Measurements from ENCODE around the gene LIMK2.

The LIMK2 gene

GRCh38 chr22:31269892-31270579 is 57.9 kb downstream of the LIMK2 start:
- H3K9ac ChIP-seq (ENCODE audit: low read length): peak overlapping the region; percentile 20
- peak overlapping the region; percentile 77 for H3K56ac ChIP-seq (ENCODE audit: low read length)
- H4K5ac ChIP-seq (ENCODE audit: low read length): no peak overlapping the region
- H3K4me1 ChIP-seq (ENCODE audit: control insufficient read depth, low read depth, low read length): peaks cover 11% of the 10 kb centered on the region
- H2BK5ac ChIP-seq (ENCODE audit: low read length): peak overlapping the region; percentile 48
- H3K4me3 ChIP-seq (ENCODE audit: low read length): no peak overlapping the region
- H3K27ac ChIP-seq (ENCODE audit: low read depth, low read length): peak overlapping the region; percentile 64
- no CpG with 5 or more reads among the region's 3 CpGs for WGBS (ENCODE audit: extremely low coverage, insufficient coverage, low lambda C conversion rate)
- H3K18ac ChIP-seq (ENCODE audit: low read length): no peak overlapping the region
- DNase-seq: peak; percentile 98
- H3K4me2 ChIP-seq (ENCODE audit: low read length): no peak overlapping the region
- no peak overlapping the region for H2AK5ac ChIP-seq (ENCODE audit: low read length)
- peaks cover 4% of the 10 kb centered on the region for H3K36me3 ChIP-seq (ENCODE audit: control insufficient read depth, insufficient read depth, low read length)
- H3K4ac ChIP-seq (ENCODE audit: low read depth, low read length): no peak overlapping the region
- H2BK15ac ChIP-seq (replicated peaks; ENCODE audit: low read depth): no peak overlapping the region
- no peaks in the 10 kb centered on the region for H3K79me2 ChIP-seq (ENCODE audit: control insufficient read depth, insufficient read depth, low read length)
- no peaks in the 10 kb centered on the region for H3K79me1 ChIP-seq (ENCODE audit: low read length)
- H3K27me3 ChIP-seq (ENCODE audit: insufficient read depth, low read length, poor library complexity): no peaks in the 10 kb centered on the region
- H2BK120ac ChIP-seq (ENCODE audit: low read depth, low read length): no peak overlapping the region
- H3K23ac ChIP-seq (ENCODE audit: low read length): no peak overlapping the region
- no peak overlapping the region for H4K8ac ChIP-seq (ENCODE audit: low read depth, low read length)

DNA sequence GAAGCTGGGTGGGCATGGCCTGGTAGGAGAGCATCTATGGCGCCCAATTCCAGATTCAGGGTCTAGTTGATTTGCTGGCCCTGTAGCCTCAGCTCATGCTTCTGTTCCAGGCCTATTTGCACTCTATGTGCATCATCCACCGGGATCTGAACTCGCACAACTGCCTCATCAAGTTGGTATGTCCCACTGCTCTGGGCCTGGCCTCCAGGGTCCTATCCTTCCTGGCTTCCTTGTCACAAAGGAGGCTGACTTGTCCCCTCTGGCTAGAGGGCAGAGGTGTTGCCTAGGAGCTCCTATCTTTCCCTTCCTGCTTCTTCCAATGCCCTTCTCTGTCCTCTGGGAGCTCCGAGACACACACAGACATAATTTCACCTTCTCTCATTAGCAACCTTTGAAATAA is 58.9 kb downstream of the LIMK2 start:
- no peak overlapping the region for H3K4me3 ChIP-seq (ENCODE audit: low read length)
- no peak overlapping the region for H2BK120ac ChIP-seq (ENCODE audit: low read depth, low read length)
- H3K27ac ChIP-seq (ENCODE audit: low read depth, low read length): peak overlapping the region; percentile 64

DNA sequence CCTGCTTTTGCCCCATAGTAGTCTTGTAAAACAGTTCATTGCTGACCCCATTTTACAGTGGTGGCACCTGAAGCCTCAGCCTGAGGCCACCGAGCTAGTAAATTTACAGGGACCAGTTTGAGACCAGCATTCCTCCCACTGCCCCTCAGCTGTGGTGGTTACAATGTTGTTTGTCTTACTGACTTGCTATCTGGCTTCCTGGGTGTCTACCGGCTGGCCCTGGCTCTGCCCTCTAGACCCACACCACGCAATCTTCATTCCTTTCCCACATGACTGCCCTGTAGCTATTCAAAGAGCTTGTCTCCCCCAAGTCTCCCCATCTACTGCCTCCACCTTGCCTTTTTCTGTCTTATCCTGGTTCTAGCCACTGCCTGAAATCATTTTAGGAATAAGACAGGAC is 59.4 kb downstream of the LIMK2 start:
- Histone ChIP-seq H3K27ac (ENCODE audit: low read depth, low read length) (no peak overlapping the region), H4K8ac (ENCODE audit: low read depth, low read length) (no peak overlapping the region)

More for the DNA sequence above, 58.9 kb downstream of the LIMK2 start:
- Histone ChIP-seq H3K56ac (ENCODE audit: low read length) (peak overlapping the region; percentile 77), H2BK15ac (replicated peaks; ENCODE audit: low read depth) (no peak overlapping the region), H3K9ac (ENCODE audit: low read length) (peak overlapping the region; percentile 5), H4K5ac (ENCODE audit: low read length) (no peak overlapping the region), H2AK5ac (ENCODE audit: low read length) (peak overlapping the region; percentile 1), H3K4me2 (ENCODE audit: low read length) (no peak overlapping the region), H3K23ac (ENCODE audit: low read length) (no peak overlapping the region), H3K79me1 (ENCODE audit: low read length) (no peaks in the 10 kb centered on the region), H4K8ac (ENCODE audit: low read depth, low read length) (no peak overlapping the region), H3K27me3 (ENCODE audit: insufficient read depth, low read length, poor library complexity) (no peaks in the 10 kb centered on the region), H3K18ac (ENCODE audit: low read length) (no peak overlapping the region), H3K36me3 (ENCODE audit: control insufficient read depth, insufficient read depth, low read length) (peaks cover 4% of the 10 kb centered on the region), H3K4ac (ENCODE audit: low read depth, low read length) (no peak overlapping the region), H2BK5ac (ENCODE audit: low read length) (no peak overlapping the region), H3K4me1 (ENCODE audit: control insufficient read depth, low read depth, low read length) (peaks cover 11% of the 10 kb centered on the region), H3K79me2 (ENCODE audit: control insufficient read depth, insufficient read depth, low read length) (no peaks in the 10 kb centered on the region)
- peak; percentile 51 for DNase-seq
- WGBS (ENCODE audit: extremely low coverage, insufficient coverage, low lambda C conversion rate): no CpG with 5 or more reads among the region's 4 CpGs

DNA sequence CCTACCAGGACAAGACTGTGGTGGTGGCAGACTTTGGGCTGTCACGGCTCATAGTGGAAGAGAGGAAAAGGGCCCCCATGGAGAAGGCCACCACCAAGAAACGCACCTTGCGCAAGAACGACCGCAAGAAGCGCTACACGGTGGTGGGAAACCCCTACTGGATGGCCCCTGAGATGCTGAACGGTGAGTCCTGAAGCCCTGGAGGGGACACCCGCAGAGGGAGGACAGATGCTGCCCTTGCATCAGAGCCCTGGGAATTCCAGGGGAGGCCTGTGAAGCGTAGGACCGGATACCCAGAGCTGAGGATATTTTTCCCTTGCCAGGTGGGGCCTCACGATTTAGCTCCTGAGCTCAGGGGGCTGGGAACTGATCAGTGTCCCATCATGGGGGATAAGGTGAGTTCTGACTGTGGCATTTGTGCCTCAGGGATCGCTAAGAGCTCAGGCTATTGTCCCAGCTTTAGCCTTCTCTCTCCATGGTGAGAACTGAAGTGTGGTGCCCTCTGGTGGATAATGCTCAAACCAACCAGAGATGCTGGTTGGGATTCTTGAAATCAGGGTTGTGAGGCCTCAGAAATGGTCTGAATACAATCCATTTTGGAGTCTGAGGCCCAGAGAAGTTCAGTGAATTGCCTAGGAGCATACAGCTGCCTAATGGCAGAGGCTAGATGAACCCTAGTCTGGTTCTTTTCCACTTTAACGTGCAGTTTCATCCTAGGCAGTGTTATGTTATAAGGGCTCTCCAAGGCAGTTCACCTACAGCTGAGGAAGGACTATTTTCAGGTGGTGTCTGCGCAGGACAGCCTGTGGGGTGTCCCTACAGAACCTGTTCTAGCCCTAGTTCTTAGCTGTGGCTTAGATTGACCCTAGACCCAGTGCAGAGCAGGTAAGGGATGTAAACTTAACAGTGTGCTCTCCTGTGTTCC is 60.7 kb downstream of the LIMK2 start:
- no CpG with 5 or more reads among the region's 15 CpGs for WGBS (ENCODE audit: extremely low coverage, insufficient coverage, low lambda C conversion rate)
- no peak overlapping the region for H2BK15ac ChIP-seq (replicated peaks; ENCODE audit: low read depth)
- H3K56ac ChIP-seq (ENCODE audit: low read length): peak overlapping the region; percentile 53
- peak overlapping the region; percentile 10 for H3K9ac ChIP-seq (ENCODE audit: low read length)
- H3K79me2 ChIP-seq (ENCODE audit: control insufficient read depth, insufficient read depth, low read length): no peaks in the 10 kb centered on the region
- peaks cover 2% of the 10 kb centered on the region for H3K36me3 ChIP-seq (ENCODE audit: control insufficient read depth, insufficient read depth, low read length)
- DNase-seq: peak; percentile 93
- H3K79me1 ChIP-seq (ENCODE audit: low read length): no peaks in the 10 kb centered on the region
- no peaks in the 10 kb centered on the region for H3K27me3 ChIP-seq (ENCODE audit: insufficient read depth, low read length, poor library complexity)
- no peak overlapping the region for H3K4me3 ChIP-seq (ENCODE audit: low read length)
- H4K5ac ChIP-seq (ENCODE audit: low read length): no peak overlapping the region
- H3K23ac ChIP-seq (ENCODE audit: low read length): no peak overlapping the region
- peak overlapping the region; percentile 80 for H2AK5ac ChIP-seq (ENCODE audit: low read length)
- no peak overlapping the region for H4K8ac ChIP-seq (ENCODE audit: low read depth, low read length)
- H3K4me2 ChIP-seq (ENCODE audit: low read length): no peak overlapping the region
- peaks cover 11% of the 10 kb centered on the region for H3K4me1 ChIP-seq (ENCODE audit: control insufficient read depth, low read depth, low read length)
- H3K27ac ChIP-seq (ENCODE audit: low read depth, low read length): no peak overlapping the region
- no peak overlapping the region for H2BK5ac ChIP-seq (ENCODE audit: low read length)
- no peak overlapping the region for H3K18ac ChIP-seq (ENCODE audit: low read length)
- H2BK120ac ChIP-seq (ENCODE audit: low read depth, low read length): no peak overlapping the region
- no peak overlapping the region for H3K4ac ChIP-seq (ENCODE audit: low read depth, low read length)

More for the DNA sequence above, 59.4 kb downstream of the LIMK2 start:
- no peak overlapping the region for H2BK15ac ChIP-seq (replicated peaks; ENCODE audit: low read depth)
- H3K23ac ChIP-seq (ENCODE audit: low read length): no peak overlapping the region
- H3K9ac ChIP-seq (ENCODE audit: low read length): no peak overlapping the region
- no peak overlapping the region for H2AK5ac ChIP-seq (ENCODE audit: low read length)
- H3K79me2 ChIP-seq (ENCODE audit: control insufficient read depth, insufficient read depth, low read length): no peaks in the 10 kb centered on the region
- H3K4me2 ChIP-seq (ENCODE audit: low read length): no peak overlapping the region
- no peak overlapping the region for H3K4me3 ChIP-seq (ENCODE audit: low read length)
- H2BK120ac ChIP-seq (ENCODE audit: low read depth, low read length): no peak overlapping the region
- no peak overlapping the region for H3K56ac ChIP-seq (ENCODE audit: low read length)
- no peaks in the 10 kb centered on the region for H3K27me3 ChIP-seq (ENCODE audit: insufficient read depth, low read length, poor library complexity)
- H3K36me3 ChIP-seq (ENCODE audit: control insufficient read depth, insufficient read depth, low read length): peaks cover 2% of the 10 kb centered on the region
- no peak overlapping the region for H3K4ac ChIP-seq (ENCODE audit: low read depth, low read length)
- no CpG with 5 or more reads among the region's 3 CpGs for WGBS (ENCODE audit: extremely low coverage, insufficient coverage, low lambda C conversion rate)
- peaks cover 11% of the 10 kb centered on the region for H3K4me1 ChIP-seq (ENCODE audit: control insufficient read depth, low read depth, low read length)
- H3K79me1 ChIP-seq (ENCODE audit: low read length): no peaks in the 10 kb centered on the region
- no peak overlapping the region for H4K5ac ChIP-seq (ENCODE audit: low read length)
- no peak overlapping the region for H2BK5ac ChIP-seq (ENCODE audit: low read length)
- no peak overlapping the region for H3K18ac ChIP-seq (ENCODE audit: low read length)
- DNase-seq: no peak

- no peak overlapping the region for H2BK15ac ChIP-seq (replicated peaks; ENCODE audit: low read depth)
- DNase-seq: no peak
- no CpG with 5 or more reads among the region's 3 CpGs for WGBS (ENCODE audit: extremely low coverage, insufficient coverage, low lambda C conversion rate)
- H3K27ac ChIP-seq (ENCODE audit: low read depth, low read length): no peak overlapping the region
- no peak overlapping the region for H3K18ac ChIP-seq (ENCODE audit: low read length)
- H3K4ac ChIP-seq (ENCODE audit: low read depth, low read length): no peak overlapping the region
- H2BK5ac ChIP-seq (ENCODE audit: low read length): no peak overlapping the region
- H2BK120ac ChIP-seq (ENCODE audit: low read depth, low read length): no peak overlapping the region
- no peak overlapping the region for H2AK5ac ChIP-seq (ENCODE audit: low read length)
- H3K56ac ChIP-seq (ENCODE audit: low read length): no peak overlapping the region
- H3K4me2 ChIP-seq (ENCODE audit: low read length): no peak overlapping the region
- no peaks in the 10 kb centered on the region for H3K27me3 ChIP-seq (ENCODE audit: insufficient read depth, low read length, poor library complexity)
- H4K8ac ChIP-seq (ENCODE audit: low read depth, low read length): no peak overlapping the region
- H3K23ac ChIP-seq (ENCODE audit: low read length): no peak overlapping the region
- H3K4me3 ChIP-seq (ENCODE audit: low read length): no peak overlapping the region
- no peaks in the 10 kb centered on the region for H3K79me2 ChIP-seq (ENCODE audit: control insufficient read depth, insufficient read depth, low read length)
- H3K36me3 ChIP-seq (ENCODE audit: control insufficient read depth, insufficient read depth, low read length): peaks cover 2% of the 10 kb centered on the region
- H3K79me1 ChIP-seq (ENCODE audit: low read length): no peaks in the 10 kb centered on the region
- H3K9ac ChIP-seq (ENCODE audit: low read length): no peak overlapping the region
- no peak overlapping the region for H4K5ac ChIP-seq (ENCODE audit: low read length)
- peaks cover 11% of the 10 kb centered on the region for H3K4me1 ChIP-seq (ENCODE audit: control insufficient read depth, low read depth, low read length)
Observed at GRCh38 chr22:31274017-31274416, 61.9 kb downstream of the LIMK2 start.

Data from mesendoderm (in vitro differentiated cells).